Mesodermal cell (in vitro differentiated cells): ENCODE measurements around the gene KIRREL3.
"Not testable (repeated sequence)": the region's sequence is repeated elsewhere in the genome, so short reads cannot be mapped to it uniquely, and the experiment has no call there.

ENCODE experiments used
- H3K27ac ChIP-seq: 2 replicates; pipeline ENCODE4 v1.7.0; 2013; ENCODE audit warnings: mild to moderate bottlenecking, low read depth, low read length, moderate library complexity; ENCODE audit not compliant: severe bottlenecking
- H3K36me3 ChIP-seq: 2 replicates; pipeline ENCODE4 v1.7.1; 2013; ENCODE audit warnings: mild to moderate bottlenecking, low read length, moderate library complexity; ENCODE audit not compliant: control insufficient read depth, insufficient read depth
- H3K4me1 ChIP-seq: one replicate; pipeline ENCODE4 v1.7.1; 2013; ENCODE audit warnings: mild to moderate bottlenecking, low read length; ENCODE audit not compliant: insufficient read depth, control insufficient read depth, poor library complexity, severe bottlenecking
- H3K4me3 ChIP-seq: 2 replicates; pipeline ENCODE4 v1.7.0; 2013; ENCODE audit warnings: low read length, control low read depth, mild to moderate bottlenecking; ENCODE audit not compliant: insufficient read depth, poor library complexity, severe bottlenecking; ENCODE audit errors: extremely low read depth
- H3K9me3 ChIP-seq: 2 replicates; pipeline ENCODE4 v1.7.1; 2013; ENCODE audit warnings: mild to moderate bottlenecking, low read length, moderate library complexity; ENCODE audit not compliant: control insufficient read depth
- WGBS, 2 experiments: methylation state at CpG; one replicate each; pipeline ENCODE4 v1.1.5; 2013; ENCODE audit warnings: missing lambda C conversion rate in 2 of 2; ENCODE audit not compliant: insufficient coverage in 2 of 2; 5-methylcytosine and 5-hydroxymethylcytosine counted together

The KIRREL3 gene

DNA sequence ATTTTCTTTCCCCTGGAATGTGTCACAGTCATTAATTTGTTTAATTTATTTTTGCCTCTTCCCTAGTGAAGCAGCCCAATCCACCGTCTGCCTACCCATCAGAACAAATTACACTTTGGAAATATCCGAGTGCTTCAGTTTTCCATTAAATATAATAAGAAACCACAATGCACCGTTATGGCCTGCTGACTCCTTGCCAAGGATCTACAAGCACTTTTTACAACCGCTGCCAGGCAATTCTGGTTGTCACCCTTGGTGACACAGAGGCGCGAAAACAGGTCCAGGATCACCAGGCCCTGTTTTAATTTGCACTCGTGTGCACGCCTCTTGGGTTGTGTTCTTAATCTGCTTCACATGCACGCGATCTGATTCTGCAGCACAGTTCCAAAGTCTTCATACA lies 43.9 kb downstream of the KIRREL3 start:
- Histone ChIP-seq H3K4me3 (no peak overlapping the region), H3K27ac (no peak overlapping the region), H3K9me3 (no peaks in the 10 kb centered on the region), H3K4me1 (no peaks in the 10 kb centered on the region), H3K36me3 (no peaks in the 10 kb centered on the region)
- 84 to 87% methylated on average over 10 of the region's 10 CpGs for WGBS, 2 experiments

DNA sequence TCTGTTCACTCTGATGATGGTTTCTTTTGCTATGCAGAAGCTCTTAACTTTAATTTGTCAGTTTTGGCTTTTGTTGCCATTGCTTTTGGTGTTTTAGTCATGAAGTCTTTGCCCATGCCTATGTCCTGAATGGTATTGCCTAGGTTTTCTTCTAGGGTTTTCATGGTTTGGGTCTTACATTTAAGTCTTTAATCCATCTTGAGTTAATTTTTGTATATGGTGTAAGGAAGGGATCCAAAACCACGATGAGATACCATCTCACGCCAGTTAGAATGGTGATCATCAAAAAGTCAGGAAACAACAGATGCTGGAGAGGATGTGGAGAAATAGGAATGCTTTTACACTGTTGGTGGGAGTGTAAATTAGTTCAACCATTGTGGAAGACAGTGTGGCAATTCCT lies 48.0 kb downstream of the KIRREL3 start:
- not testable (repeated sequence) for H3K4me3 ChIP-seq, H3K36me3 ChIP-seq, H3K9me3 ChIP-seq, H3K27ac ChIP-seq, H3K4me1 ChIP-seq
- 100% methylated on average over 1 of the region's 2 CpGs; no CpG with 5 or more reads in 1 of the 2 experiments for WGBS, 2 experiments

DNA sequence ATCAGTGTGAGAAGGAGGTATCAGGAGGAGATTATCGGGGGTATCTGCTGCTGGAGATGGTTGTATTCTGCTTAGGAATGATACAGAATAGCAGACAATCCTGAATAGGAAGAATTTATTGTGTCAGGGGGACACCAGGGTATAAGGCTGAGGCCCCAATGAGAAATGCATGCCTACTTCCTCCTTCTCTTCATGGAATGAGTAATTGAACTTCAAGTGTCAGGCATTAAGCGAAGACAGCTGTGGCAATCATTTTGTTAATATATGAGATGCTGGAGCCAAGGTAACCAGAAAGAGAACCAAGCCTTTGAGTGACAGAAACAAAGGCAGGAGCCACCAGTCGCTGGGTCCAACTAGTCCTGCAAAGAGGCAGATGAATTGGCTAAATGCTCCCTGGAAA lies 49.1 kb downstream of the KIRREL3 start:
- H3K9me3 ChIP-seq = no peaks in the 10 kb centered on the region
- H3K27ac ChIP-seq = no peak overlapping the region
- 91 to 94% methylated on average over 2 to 3 of the region's 3 CpGs for WGBS, 2 experiments
- no peaks in the 10 kb centered on the region for H3K36me3 ChIP-seq
- H3K4me1 ChIP-seq = no peaks in the 10 kb centered on the region
- H3K4me3 ChIP-seq = no peak overlapping the region

DNA sequence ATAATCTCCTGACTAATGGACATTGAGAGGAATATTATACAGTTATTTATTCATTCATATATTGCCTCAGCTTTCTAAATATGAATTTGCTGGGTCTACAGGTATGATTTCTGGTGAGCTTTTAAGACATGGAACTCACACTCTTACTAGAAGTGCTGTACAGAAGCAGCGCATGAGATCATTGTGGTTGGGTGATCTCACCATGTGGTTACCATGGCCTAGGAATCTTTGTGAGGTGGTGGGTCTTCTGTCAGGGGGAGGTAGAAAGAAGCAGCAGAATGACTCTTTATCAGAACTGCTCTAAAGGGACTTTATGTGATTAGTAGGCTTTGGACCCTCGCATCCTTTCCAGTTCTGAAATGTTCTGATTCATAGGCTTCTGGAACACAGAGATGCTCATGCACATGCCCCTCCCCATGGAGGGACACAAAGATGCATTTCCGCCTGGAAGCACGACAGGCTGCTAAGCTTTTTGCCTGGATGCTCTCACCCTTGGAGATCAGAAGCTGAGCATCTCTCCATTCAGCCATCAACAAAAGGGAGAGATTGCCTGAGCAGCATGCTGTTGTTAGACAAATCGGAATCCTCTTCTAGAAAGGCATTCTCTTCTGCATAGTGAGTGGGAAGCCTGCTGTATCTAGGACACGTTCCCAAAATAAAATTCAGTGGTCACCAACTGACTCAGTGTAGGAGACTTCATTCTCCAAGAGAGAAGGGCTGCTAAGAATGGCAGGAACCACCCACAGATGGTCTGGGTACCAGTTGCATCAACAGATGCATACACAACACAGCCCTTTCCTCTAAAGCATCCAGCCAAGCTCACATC lies 51.3 kb downstream of the KIRREL3 start:
- H3K9me3 ChIP-seq = no peaks in the 10 kb centered on the region
- WGBS, 2 experiments = 80 to 81% methylated on average over 3 to 4 of the region's 6 CpGs
- H3K36me3 ChIP-seq = no peaks in the 10 kb centered on the region
- H3K4me3 ChIP-seq = no peak overlapping the region
- H3K4me1 ChIP-seq = no peaks in the 10 kb centered on the region
- H3K27ac ChIP-seq = no peak overlapping the region

DNA sequence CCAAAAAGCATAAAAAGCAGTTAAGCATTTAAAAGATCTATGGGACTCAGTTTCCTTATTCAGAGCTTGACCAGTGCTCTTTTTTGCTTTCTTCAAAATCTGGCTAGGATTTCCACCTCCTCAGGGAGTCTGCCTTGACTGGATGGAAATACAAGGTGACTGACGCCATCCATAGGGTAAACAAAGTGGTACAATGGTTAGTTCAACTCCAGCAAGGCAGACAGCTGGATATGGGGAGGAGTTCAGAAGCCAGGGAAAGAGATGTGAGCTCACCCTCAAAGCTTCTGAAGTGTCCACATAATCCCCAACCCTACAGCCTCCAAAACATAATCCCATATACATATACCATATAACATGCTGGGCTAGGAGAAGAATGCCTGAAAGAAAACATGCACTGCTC lies 52.0 kb downstream of the KIRREL3 start:
- 60 to 78% methylated on average over 1 of the region's 1 CpG for WGBS, 2 experiments
- Histone ChIP-seq H3K36me3 (no peaks in the 10 kb centered on the region), H3K4me1 (no peaks in the 10 kb centered on the region), H3K9me3 (no peaks in the 10 kb centered on the region), H3K4me3 (no peak overlapping the region), H3K27ac (no peak overlapping the region)

DNA sequence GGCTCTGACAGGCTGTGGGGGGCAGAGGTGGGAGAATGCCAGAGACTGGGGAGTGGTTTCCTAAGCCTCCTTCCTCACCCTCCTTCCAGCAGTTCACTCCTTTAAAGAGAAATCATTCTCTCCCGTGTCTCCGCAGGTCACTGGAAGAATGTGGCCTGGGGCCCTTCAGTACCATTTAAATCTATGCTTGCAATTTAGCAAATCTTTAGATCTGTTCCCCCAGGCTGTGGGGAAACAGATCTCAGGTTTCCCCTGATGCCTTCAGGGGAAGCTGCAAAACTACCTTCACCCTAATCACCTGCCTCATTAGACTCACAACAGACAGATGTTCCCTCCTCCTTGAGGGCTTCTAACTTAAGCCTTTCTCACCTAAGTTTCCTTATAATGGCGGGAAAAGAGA lies 55.3 kb downstream of the KIRREL3 start:
- no peak overlapping the region for H3K27ac ChIP-seq

DNA sequence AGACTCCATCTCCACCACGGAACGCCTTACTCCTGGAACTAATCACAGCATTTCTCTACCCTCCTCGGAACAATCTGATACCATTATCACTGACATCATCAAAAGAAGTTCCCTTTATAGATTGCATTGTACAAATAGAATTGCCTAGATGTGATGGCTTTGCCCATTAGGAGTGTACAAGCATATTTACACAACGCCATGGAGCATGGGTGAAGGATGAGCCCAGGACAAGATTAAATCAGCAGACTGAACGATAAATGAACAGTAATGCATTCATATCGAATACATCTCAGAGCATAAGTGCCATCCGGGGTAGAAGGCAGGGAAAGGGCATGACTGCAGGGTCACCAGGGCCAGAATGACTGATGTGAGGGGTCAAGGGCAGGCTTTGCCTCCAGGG lies 57.3 kb downstream of the KIRREL3 start:
- Histone ChIP-seq H3K27ac (no peak overlapping the region), H3K4me1 (no peaks in the 10 kb centered on the region), H3K36me3 (no peaks in the 10 kb centered on the region), H3K4me3 (no peak overlapping the region), H3K9me3 (no peaks in the 10 kb centered on the region)
- 90 to 98% methylated on average over 3 to 4 of the region's 7 CpGs for WGBS, 2 experiments

More for the DNA sequence above, 55.3 kb downstream of the KIRREL3 start:
- Histone ChIP-seq H3K9me3 (no peaks in the 10 kb centered on the region), H3K36me3 (no peaks in the 10 kb centered on the region), H3K4me1 (no peaks in the 10 kb centered on the region), H3K4me3 (no peak overlapping the region)
- WGBS, 2 experiments = 79% methylated on average over 2 to 3 of the region's 3 CpGs

DNA sequence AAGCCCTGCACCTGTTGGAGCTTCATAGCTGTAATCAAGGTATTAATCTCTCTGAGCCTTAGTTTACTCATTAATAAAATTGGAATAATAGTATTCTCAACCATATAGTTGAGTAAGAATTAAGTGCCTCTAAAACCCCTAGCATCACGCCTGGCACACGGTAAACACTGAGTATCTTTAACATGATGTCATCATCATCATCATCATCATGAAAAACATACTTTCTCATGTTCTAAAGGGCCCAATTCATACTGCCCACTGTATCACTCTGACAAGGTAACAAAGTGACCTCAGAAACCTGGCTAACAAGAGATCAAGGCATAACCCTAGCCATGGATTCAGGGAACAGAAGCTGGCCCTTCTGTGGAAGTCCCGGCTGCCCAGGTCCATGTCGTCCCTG lies 58.4 kb downstream of the KIRREL3 start:
- Histone ChIP-seq H3K4me3 (no peak overlapping the region), H3K4me1 (no peaks in the 10 kb centered on the region), H3K9me3 (no peaks in the 10 kb centered on the region), H3K36me3 (no peaks in the 10 kb centered on the region), H3K27ac (no peak overlapping the region)
- 88 to 95% methylated on average over 4 of the region's 4 CpGs for WGBS, 2 experiments

DNA sequence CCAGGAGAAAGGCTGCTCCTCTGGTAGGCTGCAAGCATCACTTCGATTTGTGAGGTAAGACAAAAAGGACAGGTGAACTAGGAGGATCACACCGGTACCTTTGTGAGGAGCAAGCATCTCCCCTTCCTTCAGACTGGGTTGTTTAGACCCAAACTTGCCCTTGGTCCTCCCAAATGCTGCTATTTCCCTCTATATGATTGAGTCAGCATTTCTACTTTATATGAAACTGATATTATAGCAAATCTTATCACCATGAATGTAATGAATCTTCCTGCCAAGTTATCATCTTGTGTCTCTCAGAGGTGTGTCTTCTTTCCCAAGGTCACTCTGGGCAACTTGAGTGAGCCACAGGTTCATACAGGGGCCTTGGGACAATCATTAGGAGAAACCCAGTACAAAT lies 61.0 kb downstream of the KIRREL3 start:
- 76 to 78% methylated on average over 2 of the region's 2 CpGs for WGBS, 2 experiments
- Histone ChIP-seq H3K4me3 (no peak overlapping the region), H3K9me3 (no peaks in the 10 kb centered on the region), H3K36me3 (no peaks in the 10 kb centered on the region), H3K4me1 (no peaks in the 10 kb centered on the region), H3K27ac (no peak overlapping the region)

DNA sequence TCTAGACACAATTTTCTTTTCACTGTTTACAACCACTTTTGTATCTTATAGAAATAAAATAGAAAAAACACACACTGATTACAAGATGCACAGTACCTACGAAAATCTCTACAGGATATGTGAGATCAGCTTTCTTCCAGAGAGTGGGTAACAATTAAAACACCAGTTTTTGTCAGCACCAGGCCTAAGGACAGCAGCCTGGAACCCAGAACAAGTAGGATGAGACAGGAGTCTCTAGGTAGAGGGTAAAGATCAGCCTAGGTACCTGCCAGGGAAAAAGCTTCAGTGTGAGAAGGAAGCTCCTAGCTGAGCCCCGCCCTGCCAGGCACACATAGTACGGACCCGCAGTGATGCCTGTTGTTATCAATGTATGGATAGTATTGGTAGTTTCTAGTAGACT lies 61.9 kb downstream of the KIRREL3 start:
- WGBS, 2 experiments = 77 to 98% methylated on average over 3 of the region's 4 CpGs
- Histone ChIP-seq H3K9me3 (no peaks in the 10 kb centered on the region), H3K4me3 (no peak overlapping the region), H3K27ac (no peak overlapping the region), H3K4me1 (no peaks in the 10 kb centered on the region), H3K36me3 (no peaks in the 10 kb centered on the region)

DNA sequence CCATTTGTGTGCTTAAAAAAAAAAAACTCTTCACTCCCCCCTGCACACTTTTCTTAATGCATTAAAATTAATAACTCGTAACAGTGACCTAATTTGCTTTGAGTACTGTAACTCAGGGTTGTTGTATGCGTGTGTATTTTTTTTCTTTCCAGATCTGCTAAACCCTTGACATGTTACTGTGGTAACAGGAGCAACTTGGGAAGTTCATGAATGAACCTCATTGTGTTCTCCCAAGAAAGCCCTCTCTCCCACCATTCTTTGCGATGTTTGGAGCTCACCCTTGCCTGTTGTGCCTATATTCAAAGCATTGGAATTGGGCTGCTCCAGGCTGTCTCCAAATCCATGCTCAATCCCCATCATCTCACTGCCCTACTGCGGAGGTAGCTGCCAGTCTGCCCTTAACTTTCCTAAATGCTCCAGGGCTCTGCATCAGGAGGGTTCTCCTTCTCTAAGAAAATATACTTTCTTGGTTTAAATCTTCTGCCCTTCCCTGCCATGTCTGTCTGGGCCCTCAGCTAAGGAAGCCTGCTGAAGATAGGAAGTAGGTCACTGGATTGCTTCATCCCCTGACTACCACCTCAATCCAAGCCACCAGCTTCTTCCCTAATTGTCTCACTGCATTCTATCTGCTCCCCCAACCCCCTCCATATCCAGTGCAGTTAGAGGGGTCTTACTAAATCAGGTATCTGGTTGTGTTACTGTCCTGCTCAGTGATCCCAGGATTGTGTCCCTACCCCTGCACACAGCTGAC lies 70.3 kb downstream of the KIRREL3 start:
- H3K4me1 ChIP-seq = peaks cover 14% of the 10 kb centered on the region
- no peak overlapping the region for H3K4me3 ChIP-seq
- no peaks in the 10 kb centered on the region for H3K9me3 ChIP-seq
- no peaks in the 10 kb centered on the region for H3K36me3 ChIP-seq
- 0 to 40% methylated on average over 1 to 2 of the region's 4 CpGs for WGBS, 2 experiments
- peak overlapping the region; percentile 74 for H3K27ac ChIP-seq
